ENCODE results near the gene LVRN.
"Not testable (repeated sequence)": the region's sequence is repeated elsewhere in the genome, so short reads cannot be mapped to it uniquely, and the experiment has no call there.

The LVRN gene, protein sequence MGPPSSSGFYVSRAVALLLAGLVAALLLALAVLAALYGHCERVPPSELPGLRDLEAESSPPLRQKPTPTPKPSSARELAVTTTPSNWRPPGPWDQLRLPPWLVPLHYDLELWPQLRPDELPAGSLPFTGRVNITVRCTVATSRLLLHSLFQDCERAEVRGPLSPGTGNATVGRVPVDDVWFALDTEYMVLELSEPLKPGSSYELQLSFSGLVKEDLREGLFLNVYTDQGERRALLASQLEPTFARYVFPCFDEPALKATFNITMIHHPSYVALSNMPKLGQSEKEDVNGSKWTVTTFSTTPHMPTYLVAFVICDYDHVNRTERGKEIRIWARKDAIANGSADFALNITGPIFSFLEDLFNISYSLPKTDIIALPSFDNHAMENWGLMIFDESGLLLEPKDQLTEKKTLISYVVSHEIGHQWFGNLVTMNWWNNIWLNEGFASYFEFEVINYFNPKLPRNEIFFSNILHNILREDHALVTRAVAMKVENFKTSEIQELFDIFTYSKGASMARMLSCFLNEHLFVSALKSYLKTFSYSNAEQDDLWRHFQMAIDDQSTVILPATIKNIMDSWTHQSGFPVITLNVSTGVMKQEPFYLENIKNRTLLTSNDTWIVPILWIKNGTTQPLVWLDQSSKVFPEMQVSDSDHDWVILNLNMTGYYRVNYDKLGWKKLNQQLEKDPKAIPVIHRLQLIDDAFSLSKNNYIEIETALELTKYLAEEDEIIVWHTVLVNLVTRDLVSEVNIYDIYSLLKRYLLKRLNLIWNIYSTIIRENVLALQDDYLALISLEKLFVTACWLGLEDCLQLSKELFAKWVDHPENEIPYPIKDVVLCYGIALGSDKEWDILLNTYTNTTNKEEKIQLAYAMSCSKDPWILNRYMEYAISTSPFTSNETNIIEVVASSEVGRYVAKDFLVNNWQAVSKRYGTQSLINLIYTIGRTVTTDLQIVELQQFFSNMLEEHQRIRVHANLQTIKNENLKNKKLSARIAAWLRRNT

DNA sequence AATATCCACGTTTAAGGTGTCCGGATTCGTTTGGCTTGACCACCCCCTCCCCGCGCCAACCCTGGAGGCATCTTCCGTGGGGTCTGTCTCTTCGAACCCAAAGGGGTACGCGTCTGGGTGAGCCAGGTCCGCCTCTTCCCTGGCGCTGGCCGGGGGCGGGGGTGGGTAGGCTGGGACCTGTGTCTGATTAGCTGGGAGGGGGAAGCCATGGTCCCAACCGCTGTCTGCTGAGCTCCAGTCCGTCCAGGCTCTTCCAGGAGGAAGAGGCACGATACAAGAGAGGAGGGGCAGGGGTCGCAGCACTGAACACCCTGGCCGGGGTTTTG lies at the start of gene LVRN:
TSS of gene LVRN (plus strand) at position 237 of the 326 bp plus-strand sequence. CDS start 143 bp downstream, outside the sequence.
- DNase-seq = no peak

DNA sequence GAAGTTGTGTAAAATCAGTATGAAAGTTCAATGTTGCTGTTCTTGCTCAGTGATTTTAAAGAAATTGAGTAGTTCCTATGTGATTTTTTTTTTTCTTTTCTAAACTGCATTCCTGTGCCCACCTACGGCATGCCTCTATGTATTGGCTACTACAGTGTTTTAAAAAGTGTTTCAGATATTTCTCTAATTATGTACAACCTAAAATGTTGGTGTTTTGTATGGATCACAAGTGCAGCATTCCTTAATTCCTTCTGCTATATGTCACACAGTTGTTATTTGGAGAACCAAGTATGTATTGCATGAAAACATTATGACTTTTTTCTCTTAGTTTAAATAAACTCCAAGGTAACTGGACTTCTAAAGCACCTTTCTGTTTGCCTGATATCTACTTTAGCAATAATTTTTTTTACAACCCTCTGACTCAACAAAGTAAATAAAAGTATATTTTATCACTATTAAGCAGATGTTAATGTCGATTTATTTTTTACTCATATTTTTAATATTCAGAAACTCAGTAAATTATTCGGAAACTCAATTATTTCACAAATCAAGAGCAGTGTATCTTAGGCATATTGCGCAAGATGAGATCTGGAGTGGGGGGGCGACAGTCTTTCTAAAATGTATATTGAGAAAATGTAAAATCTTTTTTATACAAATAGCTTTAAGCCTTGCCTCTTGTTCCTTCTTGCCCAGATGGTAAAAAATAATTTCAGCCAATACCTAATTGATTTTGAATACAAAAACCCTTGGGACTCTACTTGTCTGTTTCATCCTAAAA lies 48.5 kb upstream of the LVRN start:
- DNase-seq = not testable (repeated sequence)

DNA sequence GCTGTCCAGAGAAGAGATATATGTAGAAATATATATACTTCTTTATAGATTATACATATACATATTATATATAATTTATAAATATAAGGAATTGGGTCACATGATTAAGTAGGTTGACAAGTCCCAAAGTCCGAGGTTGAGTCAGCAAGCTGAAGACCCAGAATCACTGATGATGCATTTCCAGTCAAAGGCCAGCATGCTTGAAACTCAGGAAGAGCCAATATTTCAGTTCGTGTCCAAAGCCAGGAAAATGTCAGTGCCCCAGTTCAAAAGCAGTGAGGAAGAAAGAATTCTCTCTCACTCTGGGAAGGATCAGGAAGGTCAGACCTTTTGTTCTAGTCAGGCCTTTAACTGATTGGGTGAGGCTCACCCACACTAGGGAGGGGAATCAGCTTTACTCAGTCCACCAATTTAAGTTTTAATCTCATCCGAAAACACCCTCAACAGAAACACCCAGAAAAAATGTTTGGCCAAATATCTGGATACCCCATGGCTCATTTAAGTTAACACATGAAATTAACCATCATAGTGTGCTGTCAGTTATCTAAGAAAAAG lies 42.0 kb upstream of the LVRN start:
- no peak for DNase-seq

- DNase-seq = not testable (repeated sequence)
Observed at GRCh38 chr5:115928578-115929407, 33.5 kb upstream of the LVRN start.

DNA sequence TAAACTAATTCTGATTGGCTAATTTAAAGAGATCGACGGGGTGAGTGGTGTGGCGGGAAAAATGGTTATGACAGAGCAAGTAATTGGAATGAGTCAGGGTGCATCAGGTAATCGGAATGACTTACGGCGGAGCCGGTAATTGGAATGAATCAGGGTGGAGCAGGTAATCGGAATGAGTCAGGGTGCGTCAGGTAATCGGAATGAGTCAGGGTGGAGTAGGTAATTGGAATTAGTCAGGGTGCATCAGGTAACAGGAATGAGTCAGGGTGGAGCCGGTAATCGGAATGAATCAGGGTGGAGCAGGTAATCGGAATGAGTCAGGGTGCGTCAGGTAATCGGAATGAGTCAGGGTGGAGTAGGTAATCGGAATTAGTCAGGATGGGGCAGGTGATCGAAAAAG lies 32.1 kb upstream of the LVRN start:
- not testable (repeated sequence) for DNase-seq

GRCh38 chr5:115930630-115931337 lies 31.5 kb upstream of the LVRN start:
- DNase-seq = no peak

- DNase-seq = no peak
Observed at GRCh38 chr5:115932991-115933390, 29.3 kb upstream of the LVRN start.

DNA sequence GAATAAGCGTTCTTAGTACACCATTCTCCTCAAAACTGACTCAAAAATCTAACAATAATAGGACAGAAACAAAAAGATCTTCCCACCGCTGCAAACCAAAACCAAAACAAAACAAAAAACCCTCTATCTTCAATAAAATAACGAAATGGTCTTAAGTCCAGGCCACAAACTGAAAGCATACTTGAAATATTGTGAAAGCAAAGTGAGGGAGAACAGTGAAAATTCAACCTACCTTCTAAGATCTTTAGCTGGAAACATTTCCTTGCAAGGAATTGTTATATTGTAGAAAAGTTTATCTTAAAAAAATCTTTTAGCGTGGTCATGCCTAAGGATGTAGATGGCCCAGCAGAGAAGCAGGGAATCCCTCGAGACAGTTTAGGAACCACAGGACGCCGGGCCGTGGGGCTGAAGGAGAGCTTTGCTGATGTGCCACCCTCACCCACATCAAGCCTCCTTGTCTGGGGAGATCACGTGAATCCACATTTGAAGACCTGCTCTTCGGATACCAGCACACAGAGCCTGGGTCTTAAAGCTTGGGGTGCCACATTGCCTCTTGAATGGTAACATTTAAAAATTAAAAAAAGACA lies 27.8 kb upstream of the LVRN start:
- DNase-seq = no peak

- no peak for DNase-seq
Observed at GRCh38 chr5:115936031-115936430, 26.2 kb upstream of the LVRN start.

- DNase-seq = no peak
Observed at GRCh38 chr5:115939059-115939458, 23.2 kb upstream of the LVRN start.

DNA sequence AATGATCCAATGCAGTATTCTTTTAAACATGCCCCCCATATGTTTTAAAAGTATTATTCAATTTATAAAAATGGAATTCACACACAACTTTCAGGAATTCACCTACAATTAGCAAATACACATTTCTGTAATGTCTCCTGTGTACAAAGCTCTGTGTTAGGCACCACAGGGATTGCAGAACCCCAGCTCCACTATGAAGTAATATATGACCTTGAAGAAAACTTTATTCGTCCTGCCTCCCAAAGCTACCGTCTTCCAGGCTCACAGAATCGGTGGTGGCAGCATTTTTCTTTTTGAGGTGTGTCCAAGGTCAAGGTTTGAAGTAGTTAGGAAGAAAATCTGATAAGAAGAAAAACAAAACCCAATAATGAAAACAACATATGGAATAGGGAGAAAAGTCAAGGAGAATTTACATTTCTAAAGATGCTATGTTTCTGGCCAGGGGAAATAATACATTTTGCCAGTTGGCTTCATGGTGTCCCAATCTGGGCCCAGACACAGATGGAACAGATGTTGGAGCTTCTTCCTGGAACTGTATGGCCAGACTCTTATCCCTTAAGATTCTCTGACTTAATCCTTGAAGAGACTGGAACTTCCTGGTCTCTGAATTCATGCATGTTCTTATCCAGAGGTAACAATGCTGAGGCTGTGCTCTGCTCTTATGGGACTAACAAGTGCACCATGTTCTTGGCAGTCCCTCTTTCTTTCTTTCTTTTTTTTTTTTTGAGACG lies 22.0 kb upstream of the LVRN start:
- DNase-seq = no peak

- DNase-seq = no peak
Observed at GRCh38 chr5:115941051-115941675, 21.1 kb upstream of the LVRN start.

- DNase-seq = no peak
Observed at GRCh38 chr5:115944501-115944900, 17.8 kb upstream of the LVRN start.

DNA sequence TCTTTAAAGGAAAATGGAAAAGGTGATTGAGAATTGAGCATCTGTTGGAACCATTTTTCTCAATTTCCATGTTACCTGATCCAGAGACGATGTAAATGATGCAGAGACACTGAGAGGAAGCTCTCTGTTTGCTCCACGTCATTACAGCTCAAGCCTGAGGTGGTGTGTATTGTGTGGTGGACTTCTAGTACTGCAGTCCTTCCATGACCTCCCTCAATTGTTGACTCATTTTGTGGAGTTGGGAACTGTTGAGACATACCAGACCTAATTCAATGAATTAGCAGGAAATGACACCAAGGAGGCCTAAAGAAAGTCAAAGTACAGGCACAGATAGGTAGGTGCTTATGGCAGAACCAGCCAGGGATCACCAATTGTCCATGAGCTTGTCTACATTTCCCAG lies 15.6 kb upstream of the LVRN start:
- DNase-seq = no peak

GRCh38 chr5:115947260-115947659 lies 15.0 kb upstream of the LVRN start:
- DNase-seq = no peak

GRCh38 chr5:115948091-115948534 lies 14.2 kb upstream of the LVRN start:
- DNase-seq = no peak

DNA sequence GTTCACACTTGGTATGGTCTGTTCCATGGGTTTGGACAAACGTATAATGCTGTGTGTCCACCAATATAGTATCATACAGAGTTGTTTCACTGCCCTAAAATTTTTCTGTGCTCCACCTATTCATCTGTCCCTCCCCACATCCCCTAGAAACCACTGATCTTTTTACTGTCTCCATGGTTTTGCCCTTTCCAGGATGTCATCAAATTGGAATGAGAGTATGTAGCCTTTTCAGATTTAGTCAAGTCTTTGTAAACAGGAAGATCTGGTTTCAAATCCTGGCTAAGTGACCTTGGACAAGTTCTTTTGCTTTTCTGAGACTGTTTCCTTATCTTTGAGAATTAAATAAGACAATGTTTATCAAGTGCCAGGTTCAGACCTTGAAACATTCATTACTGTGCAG lies 13.2 kb upstream of the LVRN start:
- no peak for DNase-seq

DNA sequence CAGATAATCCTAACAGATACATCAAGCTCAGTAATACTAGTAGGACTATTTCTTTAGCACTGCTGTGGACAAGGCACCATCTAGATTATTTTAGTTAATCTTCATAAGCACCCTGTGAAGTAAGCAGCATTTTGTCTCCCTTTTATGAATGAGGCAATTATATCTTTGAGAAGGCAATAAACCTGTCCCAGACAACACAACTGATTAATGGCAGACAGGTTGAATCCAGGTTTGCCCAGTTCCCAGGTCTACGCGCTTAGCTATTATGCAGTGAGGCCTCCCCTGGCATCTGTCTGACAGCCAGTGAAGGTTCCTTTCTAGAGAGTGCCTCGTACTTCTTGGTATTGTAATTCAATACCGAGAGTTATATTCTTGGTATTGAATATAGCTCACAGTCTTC lies 9.7 kb upstream of the LVRN start:
- no peak for DNase-seq
